DMS114 treated with DMSO at 0.1 percent for 48 hours (cell line): Measurements from ENCODE around the gene FCRL1.

ENCODE experiments used
- DNase-seq: peaks from one replicate; lab custom pipeline; 2025; ENCODE audit not compliant: unreplicated experiment; lab: John Stamatoyannopoulos, UW

Gene FCRL1

GRCh38 chr1:157819896-157820295 lies at the start of gene FCRL1:
TSS of gene FCRL1 (minus strand) at chr1:157820120. CDS start at chr1:157820037, 83 bp downstream.
- no peak for DNase-seq

DNA sequence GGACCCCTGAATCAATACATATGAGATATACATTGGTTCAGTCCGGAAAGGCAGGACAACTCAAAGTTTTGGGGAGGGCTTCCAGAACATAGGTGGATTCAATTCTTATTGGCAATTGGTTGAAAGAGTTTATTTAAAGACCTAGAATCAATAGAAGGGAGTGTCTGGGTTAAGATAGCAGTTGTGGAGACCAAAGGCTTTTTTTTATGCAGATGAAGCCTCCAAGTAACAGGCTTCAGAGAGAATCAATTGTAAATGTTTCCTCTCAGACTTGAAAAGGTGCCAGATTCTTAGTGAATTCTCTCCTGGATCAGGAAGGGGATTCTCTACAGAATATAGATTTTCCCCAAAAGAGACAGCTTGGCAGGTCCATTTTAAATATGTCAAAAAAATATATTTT lies 48.7 kb upstream of the FCRL1 start:
- DNase-seq, result no peak

GRCh38 chr1:157862114-157863070 lies 42.5 kb upstream of the FCRL1 start:
- no peak for DNase-seq

DNA sequence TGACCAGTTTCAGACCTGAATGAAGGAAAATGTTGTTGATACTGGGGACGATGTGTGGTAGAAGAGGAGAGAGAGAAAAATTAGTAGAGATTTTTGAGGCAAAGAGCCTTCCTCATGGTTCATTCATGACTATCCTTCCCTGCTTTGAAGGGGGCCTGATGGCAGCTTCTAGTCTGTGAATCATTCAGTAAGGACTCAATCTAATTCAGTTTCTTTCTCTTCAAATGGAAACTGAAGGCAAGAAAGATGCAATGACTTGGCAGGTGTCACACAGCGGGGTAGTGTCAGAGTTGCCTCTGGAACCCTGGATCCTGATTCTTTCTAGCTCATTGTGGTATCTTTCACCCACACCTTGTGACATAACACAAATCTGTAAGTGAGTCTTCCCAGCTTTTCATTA lies 36.6 kb upstream of the FCRL1 start:
- no peak for DNase-seq

DNA sequence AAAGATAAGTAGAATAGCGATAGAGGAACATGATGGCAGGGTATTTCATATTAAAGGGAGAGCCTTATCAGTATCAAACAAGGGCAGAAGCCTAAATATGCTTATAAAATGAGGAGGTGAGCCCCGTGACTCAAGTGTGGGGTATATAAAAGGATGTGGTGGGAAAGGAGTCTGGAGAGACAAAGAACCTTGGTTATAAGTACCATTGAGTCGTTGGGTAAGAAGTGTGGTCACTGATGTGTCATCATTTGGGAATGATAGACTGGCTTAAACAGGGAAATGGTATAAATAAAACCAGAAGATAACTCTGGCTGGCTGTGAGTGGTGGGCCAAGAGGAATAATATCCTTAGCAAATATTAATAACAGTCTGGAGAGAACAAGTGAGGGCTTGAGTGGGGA lies 32.6 kb upstream of the FCRL1 start:
- no peak for DNase-seq

- DNase-seq, result no peak
Observed at GRCh38 chr1:157849229-157849875, 29.4 kb upstream of the FCRL1 start.

DNA sequence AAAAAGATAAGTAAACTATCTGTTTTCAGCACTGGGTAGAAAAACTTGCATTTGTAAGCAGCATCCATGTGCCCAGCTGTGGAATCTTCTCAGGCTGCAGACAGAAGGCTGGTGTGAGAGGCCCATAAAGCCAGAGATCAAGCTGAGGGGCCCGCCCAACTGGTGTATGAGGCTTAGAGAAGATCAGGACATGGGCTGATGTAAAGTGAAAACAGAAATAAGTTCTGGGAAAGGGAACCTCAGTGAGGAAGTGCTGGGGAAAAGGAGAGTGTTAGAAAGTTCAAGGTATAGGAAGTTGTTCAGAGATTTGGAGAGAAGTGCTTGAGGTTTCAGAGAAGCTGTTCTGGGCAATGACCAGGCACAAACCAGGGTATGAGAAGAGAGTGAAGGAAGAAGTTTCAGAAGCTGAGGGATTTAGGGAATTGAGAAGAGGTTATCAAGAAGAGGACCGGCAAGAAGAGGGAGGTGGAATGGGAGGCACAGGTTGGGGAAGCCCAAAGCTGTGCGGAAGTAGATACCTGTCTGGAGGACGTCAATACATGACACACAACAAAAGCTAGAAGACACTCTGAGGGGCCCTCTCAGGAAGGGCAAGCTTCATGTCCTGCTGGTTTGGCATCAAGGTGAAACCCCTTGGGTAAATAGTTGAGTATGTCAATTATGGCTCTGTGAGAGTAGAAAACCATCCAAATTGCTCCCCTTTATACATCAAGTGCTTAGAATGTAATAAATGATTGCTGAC lies 24.3 kb upstream of the FCRL1 start:
- DNase-seq, result no peak

DNA sequence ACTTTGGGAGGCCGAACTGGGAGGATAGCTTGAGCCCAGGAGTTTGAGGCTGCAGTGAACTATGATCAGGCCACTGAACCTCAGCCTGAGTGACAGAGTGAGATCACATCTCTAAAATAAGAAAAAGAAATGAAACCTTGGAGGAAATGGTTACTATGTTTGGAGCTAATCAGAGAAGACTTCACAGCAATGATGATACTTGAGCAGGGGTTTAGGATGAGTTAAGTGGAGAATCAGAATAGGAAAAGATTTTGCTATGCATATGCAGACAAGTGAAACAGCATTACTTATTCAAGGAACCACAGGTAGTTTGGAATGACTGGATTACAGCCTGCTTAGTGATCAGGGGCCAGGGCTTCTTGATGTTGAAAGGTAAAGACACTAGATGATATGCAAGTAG lies 23.0 kb upstream of the FCRL1 start:
- DNase-seq, result no peak

DNA sequence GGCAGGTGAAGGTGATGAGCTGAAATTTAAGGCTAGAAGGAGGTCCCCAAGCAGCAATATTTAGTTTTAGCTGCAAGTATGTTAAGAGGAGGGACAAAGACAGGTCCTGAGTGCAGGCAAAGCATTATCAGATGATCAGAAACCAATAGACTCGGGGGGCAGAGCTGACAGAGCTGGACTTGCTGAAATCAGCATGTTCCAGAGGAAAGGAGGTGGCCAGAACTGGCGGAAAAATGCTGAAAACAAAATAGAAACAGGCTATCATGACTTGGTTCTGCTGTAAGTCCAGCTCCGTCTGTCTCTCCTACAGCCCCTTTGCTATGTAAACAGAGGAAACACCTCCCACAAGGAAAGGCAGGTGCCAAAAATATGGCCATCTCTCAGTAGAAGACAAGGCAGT lies 21.8 kb upstream of the FCRL1 start, which contains the start of gene CD5L:
Gene CD5L, minus strand, starts transcription at position 101 of the 400 bp plus-strand sequence. CDS start 107 bp downstream, outside the sequence.
- no peak for DNase-seq

DNA sequence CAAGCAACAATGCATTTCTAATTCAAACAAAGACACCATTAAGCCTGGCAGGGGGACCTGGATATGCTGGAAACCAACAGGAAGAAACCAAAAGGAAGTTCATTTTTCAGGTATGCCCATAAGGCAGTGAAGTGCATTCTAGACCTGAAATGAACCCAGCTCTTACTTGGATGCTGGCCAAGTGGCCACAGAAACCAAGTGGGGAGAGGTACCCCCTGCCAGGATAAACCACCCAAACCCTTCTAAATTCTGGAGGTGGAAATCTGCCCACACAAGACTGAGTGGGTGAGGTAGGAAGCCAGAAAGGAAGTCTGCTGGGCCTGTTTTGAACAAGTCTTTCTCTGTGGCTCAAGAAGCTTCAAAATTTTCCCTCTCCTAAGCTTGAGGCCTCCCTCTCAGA lies 19.0 kb upstream of the FCRL1 start:
- no peak for DNase-seq

DNA sequence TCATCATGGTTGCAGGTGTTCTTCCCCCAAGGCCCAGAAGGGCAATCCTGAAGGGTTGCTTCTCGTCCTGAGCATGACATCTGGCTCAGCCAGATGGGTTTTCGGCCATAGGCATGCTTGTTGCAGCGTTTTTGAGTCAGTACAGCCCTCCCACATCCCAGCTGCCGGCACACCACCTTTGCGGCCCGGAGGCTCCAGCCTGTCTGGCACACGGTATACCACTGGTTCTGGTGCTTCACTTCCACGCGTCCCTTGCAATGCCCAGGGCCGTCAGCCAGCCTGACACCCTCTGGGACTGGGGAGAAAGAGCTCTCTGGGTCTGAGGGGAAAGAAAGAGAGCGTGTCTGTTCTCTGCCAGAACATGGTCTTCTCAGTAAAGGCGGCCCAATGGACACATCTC lies 14.5 kb upstream of the FCRL1 start:
- DNase-seq, result no peak

DNA sequence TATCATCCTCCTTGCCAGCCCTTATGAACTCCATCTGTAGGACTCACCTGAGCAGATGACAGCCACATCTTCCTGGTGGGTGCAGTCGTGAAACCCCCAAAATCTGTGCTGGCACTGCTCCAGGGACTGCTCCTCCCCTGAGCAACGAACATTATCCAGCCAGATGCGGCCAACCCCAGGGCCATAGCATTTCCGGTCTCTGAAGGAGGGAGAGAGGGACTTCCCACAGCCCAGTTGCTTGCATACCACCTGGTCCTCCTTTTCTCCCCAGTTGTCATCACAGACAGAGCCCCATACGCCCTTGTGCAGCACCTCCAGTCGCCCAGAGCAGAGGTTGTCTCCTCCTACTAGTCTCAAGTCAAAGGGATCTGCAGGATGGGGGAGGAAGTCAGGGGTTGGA lies 13.2 kb upstream of the FCRL1 start:
- DNase-seq, result no peak

DNA sequence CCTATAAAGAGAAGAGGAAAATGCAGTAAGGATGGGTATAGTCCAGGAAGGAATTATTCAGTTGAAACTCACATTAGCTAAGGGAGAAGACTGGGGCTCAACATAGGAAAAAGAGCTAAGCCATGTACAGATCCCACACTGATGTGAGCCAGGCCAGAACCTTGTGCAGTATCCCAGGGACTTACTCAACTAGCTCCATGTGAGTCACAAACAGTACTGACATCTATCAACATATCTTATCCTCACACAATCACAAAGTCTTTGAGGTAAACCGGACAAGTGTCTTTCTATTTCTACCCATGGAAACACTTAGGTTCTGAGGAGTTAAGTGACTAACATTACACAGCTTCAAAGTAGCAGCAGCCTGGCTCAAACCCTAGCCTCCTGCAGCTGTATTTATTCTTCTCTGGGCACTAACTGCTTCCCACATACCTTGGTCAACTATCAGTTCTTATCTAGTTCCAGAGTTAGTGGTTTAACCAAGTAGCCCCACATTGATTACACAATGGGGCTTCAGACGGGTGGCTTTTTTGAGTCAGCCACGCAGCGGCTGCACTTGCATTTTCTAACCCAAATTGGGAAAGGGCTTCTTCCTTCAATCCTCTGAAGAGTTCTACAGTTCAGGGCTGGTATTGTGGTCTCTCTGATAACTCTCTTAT lies 12.2 kb upstream of the FCRL1 start:
- DNase-seq, result no peak

- no peak for DNase-seq
Observed at GRCh38 chr1:157830887-157831286, 11.0 kb upstream of the FCRL1 start.

DNA sequence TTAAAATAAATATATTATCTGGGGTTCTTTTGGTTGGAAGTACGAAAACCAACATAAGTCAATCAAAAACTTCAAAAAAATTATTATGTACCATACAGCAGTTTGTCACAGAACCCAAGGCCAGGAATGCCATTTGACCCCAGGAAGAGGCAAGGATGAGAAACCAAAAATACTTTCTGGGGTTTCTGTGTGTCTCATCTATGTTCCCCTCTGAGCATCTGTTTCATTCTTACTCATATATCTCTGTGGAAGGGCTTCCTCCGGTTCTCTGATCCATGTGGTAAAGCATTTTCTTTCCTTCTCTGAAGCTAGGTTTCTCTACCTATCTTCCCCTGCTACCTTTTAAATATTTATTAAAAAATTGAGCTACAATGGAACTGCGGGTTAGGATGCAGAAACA lies 9.8 kb upstream of the FCRL1 start:
- DNase-seq, result no peak

- DNase-seq, result no peak
Observed at GRCh38 chr1:157829210-157829609, 9.3 kb upstream of the FCRL1 start.

- DNase-seq, result no peak
Observed at GRCh38 chr1:157820299-157820698, 379 bp upstream of the FCRL1 start.

DNA sequence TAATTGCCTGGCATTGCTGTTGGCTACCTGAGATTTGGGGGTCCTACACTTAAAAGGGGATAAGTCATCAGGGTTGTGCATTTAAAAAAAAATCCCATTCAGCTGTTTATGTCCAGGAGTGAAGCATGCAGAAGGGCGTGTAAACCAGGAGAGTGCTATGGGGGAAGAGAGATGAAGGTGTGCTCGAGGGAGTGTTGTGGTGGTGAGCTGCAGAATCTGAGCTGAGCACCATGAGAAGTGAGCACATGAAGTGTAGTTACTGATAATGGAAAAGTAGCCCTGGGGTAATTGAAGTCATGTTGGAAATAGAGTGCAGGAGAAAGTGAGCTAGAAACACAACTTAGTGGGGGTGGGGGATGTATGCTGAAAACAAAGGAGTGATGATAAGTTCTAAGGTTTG lies 705 bp downstream of the FCRL1 start:
- DNase-seq, result no peak

DNA sequence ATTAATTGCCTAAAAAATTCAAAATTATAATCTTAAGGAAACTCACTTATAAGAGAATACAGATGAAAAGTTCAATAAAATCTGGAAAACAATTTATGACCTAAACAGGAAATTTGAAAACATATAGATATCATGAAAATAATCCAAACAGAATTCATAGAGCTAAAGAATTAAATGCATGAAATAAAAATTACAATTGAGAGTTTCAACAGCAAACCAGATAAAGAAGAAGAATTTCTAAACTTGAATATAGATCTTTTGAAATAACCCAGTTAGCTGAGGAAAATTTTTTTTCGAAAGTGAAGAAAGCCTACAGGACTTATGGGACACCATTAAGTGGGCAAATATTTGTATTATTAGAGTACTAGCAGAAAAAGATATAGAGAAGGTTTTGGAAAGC lies 6.7 kb downstream of the FCRL1 start:
- no peak for DNase-seq

- no peak for DNase-seq
Observed at GRCh38 chr1:157806431-157807149, 13.3 kb downstream of the FCRL1 start.
